Caco-2 (cell line): Measurements from ENCODE around the gene LDOC1. TPM values are rescaled to one million over a fixed set of nuclear protein-coding genes. Genes with fewer than 3 reads are reported as not detected.

Experiments
- Bru-seq: library from RNA; stranded (reverse); fragments of 400-500 nt; gene quantifications from one replicate; lab custom pipeline; 2021; lab: Mats Ljungman, UMichigan
- BruChase-seq, 2 experiments: library from RNA; stranded (reverse); fragments of 400-500 nt; gene quantifications; one replicate each; lab custom pipeline; 2021; lab: Mats Ljungman, UMichigan
- BruUV-seq: library from RNA; stranded (reverse); fragments of 400-500 nt; replicated peaks from 2 replicates; lab custom pipeline; 2021; lab: Mats Ljungman, UMichigan
- CTCF ChIA-PET: fragments of 300-600 bp; sonication (Branson Sonifier 250); formaldehyde crosslinking; loops from one replicate; lab custom pipeline; 2022; ENCODE audit warnings: antibody characterized with exemption; lab: Charles Lee
- POLR2A ChIA-PET: fragments of 300-600 bp; sonication (Branson Sonifier 250); formaldehyde crosslinking; loops from one replicate; lab custom pipeline; 2022; ENCODE audit warnings: antibody characterized with exemption; lab: Charles Lee
- DNase-seq, 2 experiments: peaks; one replicate each; pipeline versions ENCODE4 v3.0.0 to v3.0.0-alpha.2; 2020 to 2022
- H3K27me3 ChIP-seq: replicated peaks from 2 replicates; pipeline ENCODE4 v1.6.0; 2011; ENCODE audit warnings: low read length; ENCODE audit not compliant: control insufficient read depth, insufficient read depth
- H3K36me3 ChIP-seq: 2 replicates; pipeline ENCODE4 v1.5.1; 2011; ENCODE audit warnings: low read length; ENCODE audit not compliant: control insufficient read depth, insufficient read depth
- H3K4me1 ChIP-seq: fragments of 250-450 bp; sonication (Bioruptor Pico); 2 replicates; pipeline ENCODE4 v1.5.1; 2020; ENCODE audit warnings: mild to moderate bottlenecking
- H3K4me3 ChIP-seq: 2 replicates; pipeline ENCODE4 v1.5.1; 2011; ENCODE audit warnings: low read depth, mild to moderate bottlenecking, control low read depth, low read length
- H3K9me3 ChIP-seq: fragments of 250-450 bp; sonication (Bioruptor Pico); 2 replicates; pipeline ENCODE4 v1.5.1; 2020; ENCODE audit warnings: mild to moderate bottlenecking, moderate library complexity
- H3K27ac Mint-ChIP-seq: one replicate; pipeline ENCODE4 v1.8.0; 2022; ENCODE audit warnings: mixed read lengths; ENCODE audit not compliant: unreplicated experiment
- H3K27me3 Mint-ChIP-seq: one replicate; pipeline ENCODE4 v1.8.0; 2022; ENCODE audit warnings: mixed read lengths; ENCODE audit not compliant: insufficient read depth, unreplicated experiment
- H3K36me3 Mint-ChIP-seq: one replicate; pipeline ENCODE4 v1.8.0; 2022; ENCODE audit warnings: mild to moderate bottlenecking, mixed read lengths; ENCODE audit not compliant: insufficient read depth, unreplicated experiment
- H3K4me1 Mint-ChIP-seq: one replicate; pipeline ENCODE4 v1.8.0; 2022; ENCODE audit warnings: low read depth, mixed read lengths; ENCODE audit not compliant: unreplicated experiment
- H3K4me3 Mint-ChIP-seq: one replicate; pipeline ENCODE4 v1.8.0; 2022; ENCODE audit warnings: mild to moderate bottlenecking, moderate library complexity, mixed read lengths; ENCODE audit not compliant: unreplicated experiment
- H3K9me3 Mint-ChIP-seq: one replicate; pipeline ENCODE4 v1.8.0; 2022; ENCODE audit warnings: mixed read lengths; ENCODE audit not compliant: unreplicated experiment
- intact Hi-C: fragments of 100-400 bp; cut with micrococcal nuclease; formaldehyde crosslinking; loops from one replicate; pipeline ENCODE4 v1.10.0; 2022; ENCODE audit not compliant: unreplicated experiment
- long read RNA-seq: library from polyadenylated mRNA; stranded (forward); transcript quantifications from one replicate; pipeline ENCODE4 v2.0.0, GENCODE V29; 2022
- total RNA-seq: library from RNA; stranded (reverse); gene quantifications from 2 replicates; pipeline ENCODE4 v1.2.3, GENCODE V29; 2022
- TF ChIP-seq, protein P1 (sequence below), 2 experiments: fragments of 200-600 bp in 1 of 2; IDR thresholded peaks; 1 replicate in 1 of 2; 2 replicates in 1 of 2; pipeline versions ENCODE4 v1.5.1 to v1.8.0; 2011 to 2022; ENCODE audit warnings: antibody characterized with exemption in 1 of 2, control low read depth in 1 of 2, inconsistent platforms in 1 of 2, low read depth in 1 of 2, low read length in 1 of 2, mild to moderate bottlenecking in 1 of 2, moderate library complexity in 1 of 2; ENCODE audit not compliant: insufficient read depth in 1 of 2, severe bottlenecking in 1 of 2, unreplicated experiment in 1 of 2

Gene LDOC1
- not detected in 2 replicates for total RNA-seq
- not detected for Bru-seq, nascent RNA
- not detected for BruChase-seq, experiment 1, labeled RNA remaining after a 2-hour chase
- not detected for BruChase-seq, experiment 2, labeled RNA remaining after a 6-hour chase
- long read RNA-seq: 0 reads

DNA sequence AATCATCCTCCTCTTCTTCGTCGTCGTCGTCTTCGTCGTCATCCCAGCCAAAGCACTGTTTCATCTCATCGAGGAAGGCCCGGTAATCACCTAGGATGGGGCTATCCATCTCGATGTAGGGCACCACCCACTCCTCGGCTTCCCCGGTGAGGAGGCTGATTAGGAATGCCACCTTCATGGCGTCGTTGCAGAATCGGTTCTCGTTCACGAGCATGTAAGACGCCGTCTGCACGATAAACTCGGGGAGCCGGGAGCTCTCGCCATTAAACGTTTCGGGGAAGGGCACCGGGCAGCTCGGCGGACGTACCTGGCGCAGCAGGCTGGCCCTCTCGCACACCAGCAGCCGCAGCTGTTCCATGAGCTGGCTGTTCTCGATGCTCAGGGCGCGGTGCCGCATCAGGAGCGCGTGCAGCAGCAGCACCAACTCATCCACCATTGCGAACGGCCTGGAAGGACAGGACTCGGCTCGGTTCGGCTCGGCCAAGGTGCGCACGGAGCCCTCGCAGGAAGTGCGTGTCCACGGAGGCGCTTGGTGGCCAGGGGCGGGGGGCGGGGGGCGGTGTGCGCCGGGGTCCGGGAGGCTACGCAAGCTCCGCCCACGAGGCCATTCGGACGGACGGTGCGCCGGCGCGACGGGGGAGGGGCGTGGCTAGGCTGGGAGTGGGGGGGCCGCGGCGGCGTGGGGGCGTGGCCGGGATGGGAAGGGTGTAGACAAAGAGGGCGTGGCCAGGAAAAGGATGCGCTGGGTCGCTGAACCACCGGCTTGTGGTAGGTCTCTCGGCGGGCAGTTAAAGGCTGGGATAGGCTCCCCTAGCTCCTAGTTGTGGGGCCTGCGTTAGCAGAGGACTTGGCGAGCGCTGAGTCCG, at the start of gene LDOC1:
LDOC1 (minus strand) TSS at position 544 of the 866 bp plus-strand sequence; CDS start at position 436, 108 bp downstream.
- DNase-seq: no peak
- no peaks in the 10 kb centered on the region for H3K36me3 ChIP-seq
- H3K4me3 ChIP-seq: no peak within 1 kb of the TSS

DNA sequence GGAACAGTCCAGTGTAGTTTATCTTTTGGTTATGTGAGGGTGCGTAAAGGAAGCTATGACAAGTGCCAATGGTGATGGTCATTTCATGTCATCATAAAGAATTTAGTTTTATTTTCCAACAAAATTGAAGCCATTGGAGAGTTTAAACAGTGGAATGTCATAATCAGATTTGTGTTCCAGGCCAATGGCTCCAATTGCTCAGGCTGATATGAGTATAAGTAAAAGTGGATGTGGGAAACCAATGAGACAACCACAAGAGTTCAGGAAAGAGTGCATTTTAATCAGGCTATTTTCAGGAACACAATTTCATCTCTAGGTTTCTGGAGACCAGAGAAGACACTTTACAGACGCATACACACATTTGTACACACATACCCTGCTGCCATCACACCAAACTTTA, 44.7 kb upstream of the LDOC1 start:
- intact Hi-C loops: no loop called here
- BruUV-seq: no TSS peak
- no peaks in the 10 kb centered on the region for H3K9me3 Mint-ChIP-seq
- no peaks in the 10 kb centered on the region for H3K27me3 ChIP-seq
- H3K4me3 ChIP-seq: no peak overlapping the region
- ChIA-PET CTCF (no interaction called here), POLR2A (no interaction called here)
- no peak overlapping the region for H3K4me3 Mint-ChIP-seq
- H3K36me3 ChIP-seq: no peaks in the 10 kb centered on the region
- H3K4me1 ChIP-seq: no peaks in the 10 kb centered on the region
- no peaks in the 10 kb centered on the region for H3K4me1 Mint-ChIP-seq
- H3K27ac Mint-ChIP-seq: no peak overlapping the region
- no peaks in the 10 kb centered on the region for H3K9me3 ChIP-seq
- H3K36me3 Mint-ChIP-seq: no peaks in the 10 kb centered on the region
- no peak for DNase-seq
- no peaks in the 10 kb centered on the region for H3K27me3 Mint-ChIP-seq
- TF ChIP-seq, protein P1, sequence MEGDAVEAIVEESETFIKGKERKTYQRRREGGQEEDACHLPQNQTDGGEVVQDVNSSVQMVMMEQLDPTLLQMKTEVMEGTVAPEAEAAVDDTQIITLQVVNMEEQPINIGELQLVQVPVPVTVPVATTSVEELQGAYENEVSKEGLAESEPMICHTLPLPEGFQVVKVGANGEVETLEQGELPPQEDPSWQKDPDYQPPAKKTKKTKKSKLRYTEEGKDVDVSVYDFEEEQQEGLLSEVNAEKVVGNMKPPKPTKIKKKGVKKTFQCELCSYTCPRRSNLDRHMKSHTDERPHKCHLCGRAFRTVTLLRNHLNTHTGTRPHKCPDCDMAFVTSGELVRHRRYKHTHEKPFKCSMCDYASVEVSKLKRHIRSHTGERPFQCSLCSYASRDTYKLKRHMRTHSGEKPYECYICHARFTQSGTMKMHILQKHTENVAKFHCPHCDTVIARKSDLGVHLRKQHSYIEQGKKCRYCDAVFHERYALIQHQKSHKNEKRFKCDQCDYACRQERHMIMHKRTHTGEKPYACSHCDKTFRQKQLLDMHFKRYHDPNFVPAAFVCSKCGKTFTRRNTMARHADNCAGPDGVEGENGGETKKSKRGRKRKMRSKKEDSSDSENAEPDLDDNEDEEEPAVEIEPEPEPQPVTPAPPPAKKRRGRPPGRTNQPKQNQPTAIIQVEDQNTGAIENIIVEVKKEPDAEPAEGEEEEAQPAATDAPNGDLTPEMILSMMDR (IDR thresholded peaks at IDR 0.05; ENCODE audit: insufficient read depth in 1 of 2, low read depth in 1 of 2, low read length in 1 of 2, severe bottlenecking in 1 of 2, unreplicated experiment in 1 of 2): no peak

More for the DNA sequence above, at the start of gene LDOC1:
- H3K9me3 ChIP-seq: no peaks in the 10 kb centered on the region
- ChIA-PET CTCF (no interaction called here), POLR2A (no interaction called here)
- BruUV-seq: no TSS peak
- peaks cover 8% of the 10 kb centered on the region for H3K9me3 Mint-ChIP-seq
- H3K27me3 ChIP-seq: no peaks in the 10 kb centered on the region
- H3K27ac Mint-ChIP-seq: no peak within 1 kb of the TSS
- H3K36me3 Mint-ChIP-seq: no peaks in the 10 kb centered on the region
- H3K4me1 Mint-ChIP-seq: no peaks in the 10 kb centered on the region
- H3K4me3 Mint-ChIP-seq: no peak within 1 kb of the TSS
- TF ChIP-seq, protein P1 (IDR thresholded peaks at IDR 0.05; ENCODE audit: insufficient read depth in 1 of 2, low read depth in 1 of 2, low read length in 1 of 2, severe bottlenecking in 1 of 2, unreplicated experiment in 1 of 2): no peak
- H3K27me3 Mint-ChIP-seq: no peaks in the 10 kb centered on the region
- intact Hi-C loops: no loop called here
- no peaks in the 10 kb centered on the region for H3K4me1 ChIP-seq

DNA sequence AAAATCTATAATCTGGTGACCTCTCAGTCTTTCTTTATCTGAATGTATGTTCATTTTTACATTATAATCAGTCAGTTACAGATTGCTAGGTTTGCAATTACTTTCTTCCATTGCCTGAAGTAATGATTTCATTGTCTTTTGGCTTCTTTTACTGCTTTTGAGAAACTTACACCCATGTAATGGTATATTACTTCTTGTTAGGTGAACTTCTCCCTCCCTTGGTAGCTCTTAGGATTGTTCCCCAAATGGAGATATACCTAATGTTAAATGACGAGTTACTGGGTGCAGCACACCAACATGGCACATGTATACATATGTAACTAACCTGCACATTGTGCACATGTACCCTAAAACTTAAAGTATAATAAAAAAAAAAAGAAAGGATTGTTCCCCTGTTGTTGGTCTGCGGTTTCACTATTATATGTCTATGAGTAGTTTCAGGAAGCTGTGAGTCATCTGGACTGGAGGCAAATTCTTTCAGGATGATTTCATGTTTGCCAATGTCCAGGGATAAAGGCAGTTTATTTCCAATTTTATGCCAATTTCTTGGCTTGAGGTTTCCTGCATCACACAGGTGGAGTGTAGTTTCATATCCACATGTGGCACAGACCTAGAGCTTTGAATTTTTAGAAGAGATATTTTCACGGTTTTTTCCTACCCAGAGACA, 43.5 kb upstream of the LDOC1 start:
- H3K27ac Mint-ChIP-seq: no peak overlapping the region

More for the DNA sequence above, 43.5 kb upstream of the LDOC1 start:
- no peaks in the 10 kb centered on the region for H3K9me3 ChIP-seq
- Mint-ChIP-seq H3K4me1 (no peaks in the 10 kb centered on the region), H3K27me3 (no peaks in the 10 kb centered on the region), H3K9me3 (no peaks in the 10 kb centered on the region), H3K36me3 (no peaks in the 10 kb centered on the region), H3K4me3 (no peak overlapping the region)
- POLR2A ChIA-PET: no interaction called here
- no peaks in the 10 kb centered on the region for H3K4me1 ChIP-seq
- H3K36me3 ChIP-seq: no peaks in the 10 kb centered on the region
- CTCF ChIA-PET: no interaction called here
- no TSS peak for BruUV-seq
- H3K27me3 ChIP-seq: no peaks in the 10 kb centered on the region
- intact Hi-C loops: no loop called here
- no peak overlapping the region for H3K4me3 ChIP-seq
- no peak for DNase-seq
- TF ChIP-seq, protein P1 (IDR thresholded peaks at IDR 0.05; ENCODE audit: insufficient read depth in 1 of 2, low read depth in 1 of 2, low read length in 1 of 2, severe bottlenecking in 1 of 2, unreplicated experiment in 1 of 2): no peak
